Natural killer cell (primary cell): Measurements from ENCODE around the gene ADAMTS3. TPM values are rescaled to one million over a fixed set of nuclear protein-coding genes. Genes with fewer than 3 reads are reported as not detected.

Source experiments
- ATAC-seq, 3 donors: fragments of 150-1000 bp in 2 of 3; fragments of 200-7000 bp in 1 of 3; cut with Tn5 transposase; 1 replicate in 1 of 3; 2 replicates in 2 of 3; pipeline ENCODE4 v1.10.0; 2021; ENCODE audit warnings: mild to moderate bottlenecking in 2 of 3, moderate library complexity in 2 of 3
- DNase-seq, 2 donors: peaks; one replicate each; pipeline versions ENCODE4 v3.0.0 to v3.0.0-alpha.2; 2013 to 2021; ENCODE audit warnings: mixed read lengths in 1 of 2
- H3K27ac ChIP-seq: one replicate; pipeline ENCODE4 v1.5.1; 2013; ENCODE audit warnings: mild to moderate bottlenecking, low read length
- H3K27me3 ChIP-seq: one replicate; pipeline ENCODE4 v1.6.1; 2013; ENCODE audit warnings: low read length; ENCODE audit not compliant: control insufficient read depth, insufficient read depth
- H3K36me3 ChIP-seq: one replicate; pipeline ENCODE4 v1.6.1; 2013; ENCODE audit warnings: low read length; ENCODE audit not compliant: control insufficient read depth, insufficient read depth
- H3K4me1 ChIP-seq: one replicate; pipeline ENCODE4 v1.6.1; 2013; ENCODE audit warnings: low read length; ENCODE audit not compliant: control insufficient read depth, insufficient read depth
- H3K4me3 ChIP-seq: one replicate; pipeline ENCODE4 v1.5.1; 2013; ENCODE audit warnings: low read length
- H3K9me3 ChIP-seq: one replicate; pipeline ENCODE4 v1.6.1; 2013; ENCODE audit warnings: low read length; ENCODE audit not compliant: control insufficient read depth, insufficient read depth
- H3K27ac Mint-ChIP-seq, 2 donors: one replicate each; pipeline ENCODE4 v1.8.0; 2022; ENCODE audit warnings: mild to moderate bottlenecking in 2 of 2, mixed read lengths in 2 of 2, moderate library complexity in 1 of 2
- H3K27me3 Mint-ChIP-seq, 2 donors: one replicate each; pipeline ENCODE4 v1.8.0; 2022; ENCODE audit warnings: low read depth in 2 of 2, mixed read lengths in 2 of 2
- H3K36me3 Mint-ChIP-seq: one replicate; pipeline ENCODE4 v1.8.0; 2022; ENCODE audit warnings: mixed read lengths
- H3K4me1 Mint-ChIP-seq, 2 donors: one replicate each; pipeline ENCODE4 v1.8.0; 2022; ENCODE audit warnings: mixed read lengths in 2 of 2
- H3K4me3 Mint-ChIP-seq: one replicate; pipeline ENCODE4 v1.8.0; 2022; ENCODE audit warnings: mild to moderate bottlenecking, moderate library complexity, mixed read lengths
- H3K9me3 Mint-ChIP-seq, 2 donors: one replicate each; pipeline ENCODE4 v1.8.0; 2022; ENCODE audit warnings: mixed read lengths in 2 of 2
- CTCF ChIP-seq: fragments of 200-600 bp; IDR thresholded peaks from one replicate; pipeline ENCODE4 v1.8.0; 2022; ENCODE audit warnings: antibody characterized with exemption
- WGBS: methylation state at CpG from one replicate; pipeline ENCODE4 v1.1.7; 2013; ENCODE audit warnings: missing lambda C conversion rate; ENCODE audit not compliant: insufficient coverage; 5-methylcytosine and 5-hydroxymethylcytosine counted together
- intact Hi-C: fragments of 100-400 bp; cut with micrococcal nuclease; formaldehyde crosslinking; loops from one replicate; pipeline ENCODE4 v1.14.2; 2022
- total RNA-seq, 4 donors: library from RNA; stranded (reverse); fragments of 120-200 nt in 1 of 4; gene quantifications; one replicate each; pipeline versions ENCODE4 v1.2.3 to v1.2.4, GENCODE V29; 2013 to 2022

The ADAMTS3 gene
- total RNA-seq, 3 donors from 2014 or later (not counting 1 experiment from before 2014, with no cell fraction given): 0.30 TPM; not detected in 2

- no peak overlapping the region for H3K4me3 ChIP-seq
- intact Hi-C loops: no loop called here
- 60% methylated on average over 1 of the region's 1 CpG for WGBS
- no peak for TF ChIP-seq CTCF
- H3K4me1 Mint-ChIP-seq: no peaks in the 10 kb centered on the region
- no peaks in the 10 kb centered on the region for H3K36me3 ChIP-seq
- DNase-seq (no peak), ATAC-seq (no peak)
- H3K27ac ChIP-seq: no peak overlapping the region
- no peaks in the 10 kb centered on the region for H3K27me3 Mint-ChIP-seq
- H3K36me3 Mint-ChIP-seq: no peaks in the 10 kb centered on the region
- no peaks in the 10 kb centered on the region for H3K27me3 ChIP-seq
- H3K9me3 ChIP-seq: no peaks in the 10 kb centered on the region
- no peak overlapping the region for H3K27ac Mint-ChIP-seq
- H3K9me3 Mint-ChIP-seq: no peaks in the 10 kb centered on the region
- no peak overlapping the region for H3K4me3 Mint-ChIP-seq
- no peaks in the 10 kb centered on the region for H3K4me1 ChIP-seq
Observed at GRCh38 chr4:72365016-72365415, 204.0 kb downstream of the ADAMTS3 start.

GRCh38 chr4:72360075-72360474, 208.9 kb downstream of the ADAMTS3 start:
- intact Hi-C loops: no loop called here
- H3K36me3 ChIP-seq: no peaks in the 10 kb centered on the region
- H3K9me3 Mint-ChIP-seq: no peaks in the 10 kb centered on the region

GRCh38 chr4:72358483-72358882, 210.5 kb downstream of the ADAMTS3 start:
- no peaks in the 10 kb centered on the region for H3K4me1 Mint-ChIP-seq
- no peak for TF ChIP-seq CTCF
- Histone ChIP-seq H3K4me3 (no peak overlapping the region), H3K4me1 (no peaks in the 10 kb centered on the region), H3K36me3 (no peaks in the 10 kb centered on the region), H3K27ac (no peak overlapping the region), H3K9me3 (no peaks in the 10 kb centered on the region), H3K27me3 (no peaks in the 10 kb centered on the region)
- intact Hi-C loops: no loop called here
- no peaks in the 10 kb centered on the region for H3K9me3 Mint-ChIP-seq
- no peaks in the 10 kb centered on the region for H3K36me3 Mint-ChIP-seq
- no peaks in the 10 kb centered on the region for H3K27me3 Mint-ChIP-seq
- no peak for DNase-seq
- no peak overlapping the region for H3K27ac Mint-ChIP-seq
- H3K4me3 Mint-ChIP-seq: no peak overlapping the region
- 80% methylated on average over 1 of the region's 2 CpGs for WGBS
- ATAC-seq: no peak

More at GRCh38 chr4:72360075-72360474, 208.9 kb downstream of the ADAMTS3 start:
- no peak overlapping the region for H3K27ac Mint-ChIP-seq
- ATAC-seq (no peak), DNase-seq (no peak)
- no peak for TF ChIP-seq CTCF
- no peaks in the 10 kb centered on the region for H3K27me3 Mint-ChIP-seq
- no peak overlapping the region for H3K4me3 ChIP-seq
- no peaks in the 10 kb centered on the region for H3K27me3 ChIP-seq
- no peaks in the 10 kb centered on the region for H3K4me1 Mint-ChIP-seq
- H3K4me3 Mint-ChIP-seq: no peak overlapping the region
- H3K9me3 ChIP-seq: no peaks in the 10 kb centered on the region
- H3K27ac ChIP-seq: no peak overlapping the region
- 82% methylated on average over 6 of the region's 6 CpGs for WGBS
- no peaks in the 10 kb centered on the region for H3K36me3 Mint-ChIP-seq
- no peaks in the 10 kb centered on the region for H3K4me1 ChIP-seq

- H3K27me3 Mint-ChIP-seq: no peaks in the 10 kb centered on the region
- intact Hi-C loops: no loop called here
- no peak overlapping the region for H3K27ac Mint-ChIP-seq
- WGBS: 86% methylated on average over 1 of the region's 1 CpG
- no peaks in the 10 kb centered on the region for H3K4me1 Mint-ChIP-seq
- H3K36me3 Mint-ChIP-seq: no peaks in the 10 kb centered on the region
- H3K27ac ChIP-seq: no peak overlapping the region
- H3K27me3 ChIP-seq: no peaks in the 10 kb centered on the region
- H3K4me3 Mint-ChIP-seq: no peak overlapping the region
- no peaks in the 10 kb centered on the region for H3K36me3 ChIP-seq
- no peaks in the 10 kb centered on the region for H3K4me1 ChIP-seq
- DNase-seq (no peak), ATAC-seq (no peak)
- H3K9me3 Mint-ChIP-seq: no peaks in the 10 kb centered on the region
- no peak overlapping the region for H3K4me3 ChIP-seq
- TF ChIP-seq CTCF: no peak
- H3K9me3 ChIP-seq: no peaks in the 10 kb centered on the region
Observed at GRCh38 chr4:72357908-72358307, 211.1 kb downstream of the ADAMTS3 start.
